PFSK-1 (cell line): ENCODE data around the gene CYB5R3.

Experiments
- FOXP2 ChIP-seq: optimal IDR thresholded peaks from 2 replicates; pipeline ENCODE3; 2011; ENCODE audit warnings: borderline replicate concordance, control low read depth, inconsistent platforms; ENCODE audit not compliant: insufficient read depth; ENCODE audit errors: extremely low read length, extremely low read depth
- POLR2AphosphoS5 ChIP-seq: IDR thresholded peaks from 2 replicates; pipeline ENCODE4 v1.6.1; 2012; ENCODE audit warnings: low read depth, mild to moderate bottlenecking, control low read depth, low read length, moderate library complexity
- REST ChIP-seq, 2 experiments: IDR thresholded peaks; 2 replicates each; pipeline versions ENCODE4 v1.6.1 to v1.8.0; 2011 to 2012; ENCODE audit warnings: low read depth in 2 of 2, low read length in 2 of 2, control low read depth in 1 of 2, inconsistent platforms in 1 of 2, mild to moderate bottlenecking in 1 of 2, moderate library complexity in 1 of 2; ENCODE audit not compliant: insufficient read depth in 1 of 2
- SIN3A ChIP-seq: IDR thresholded peaks from 2 replicates; pipeline ENCODE4 v1.6.1; 2012; ENCODE audit warnings: mild to moderate bottlenecking, low read length, moderate library complexity, borderline replicate concordance; ENCODE audit not compliant: insufficient read depth
- TAF1 ChIP-seq: IDR thresholded peaks from 2 replicates; pipeline ENCODE4 v1.6.1; 2012; ENCODE audit warnings: low read length, control low read depth, borderline replicate concordance; ENCODE audit not compliant: insufficient read depth

CYB5R3 gene

GRCh38 chr22:42693763-42694683 is 44.8 kb upstream of the CYB5R3 start:
- TF ChIP-seq POLR2AphosphoS5 (no peak), REST (IDR thresholded peaks at IDR 0.05; ENCODE audit: insufficient read depth in 1 of 2, low read depth in 2 of 2, low read length in 2 of 2) (no peak), SIN3A (no peak), FOXP2 (no peak), TAF1 (no peak)

- TF ChIP-seq FOXP2 (no peak), POLR2AphosphoS5 (no peak), REST (IDR thresholded peaks at IDR 0.05; ENCODE audit: insufficient read depth in 1 of 2, low read depth in 2 of 2, low read length in 2 of 2) (no peak), SIN3A (no peak), TAF1 (no peak)
Measured at GRCh38 chr22:42693055-42693762, 44.0 kb upstream of the CYB5R3 start.

GRCh38 chr22:42692239-42693054 is 43.3 kb upstream of the CYB5R3 start:
- no peak for TF ChIP-seq FOXP2
- TF ChIP-seq POLR2AphosphoS5: no peak
- TF ChIP-seq SIN3A: no peak
- TF ChIP-seq TAF1: no peak
- TF ChIP-seq REST (IDR thresholded peaks at IDR 0.05; ENCODE audit: insufficient read depth in 1 of 2, low read depth in 2 of 2, low read length in 2 of 2): no peak

GRCh38 chr22:42691440-42691839 is 42.2 kb upstream of the CYB5R3 start:
- TF ChIP-seq REST (IDR thresholded peaks at IDR 0.05; ENCODE audit: insufficient read depth in 1 of 2, low read depth in 2 of 2, low read length in 2 of 2) (no peak), POLR2AphosphoS5 (no peak), TAF1 (no peak), FOXP2 (no peak), SIN3A (no peak)
